ENCODE data around the gene MARCHF6.

MARCHF6 gene

DNA sequence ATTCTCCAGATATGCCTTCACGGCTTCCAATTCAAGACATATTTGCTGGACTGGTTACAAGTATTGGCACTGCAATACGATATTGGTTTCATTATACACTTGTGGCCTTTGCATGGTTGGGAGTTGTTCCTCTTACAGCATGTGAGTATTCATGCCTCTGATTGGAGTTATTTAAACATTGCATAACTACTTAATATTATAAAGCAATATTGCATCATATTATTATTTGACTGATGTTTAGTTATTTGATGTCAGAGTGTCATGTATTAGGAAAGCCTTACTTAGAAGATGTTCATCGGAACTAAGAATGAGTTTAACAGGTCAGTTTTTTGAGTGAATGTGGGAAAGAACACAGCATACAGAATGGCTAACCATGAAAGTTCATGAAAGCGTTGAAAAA is 28.3 kb downstream of the MARCHF6 start:
- POLR2A ChIA-PET, result no interaction called here
- H3K36me3 ChIP-seq (ENCODE audit: control insufficient read depth in 2 of 2, insufficient read depth in 1 of 2, low read length in 2 of 2), result peaks cover 39 to 65% of the 10 kb centered on the region in 2 experiments

DNA sequence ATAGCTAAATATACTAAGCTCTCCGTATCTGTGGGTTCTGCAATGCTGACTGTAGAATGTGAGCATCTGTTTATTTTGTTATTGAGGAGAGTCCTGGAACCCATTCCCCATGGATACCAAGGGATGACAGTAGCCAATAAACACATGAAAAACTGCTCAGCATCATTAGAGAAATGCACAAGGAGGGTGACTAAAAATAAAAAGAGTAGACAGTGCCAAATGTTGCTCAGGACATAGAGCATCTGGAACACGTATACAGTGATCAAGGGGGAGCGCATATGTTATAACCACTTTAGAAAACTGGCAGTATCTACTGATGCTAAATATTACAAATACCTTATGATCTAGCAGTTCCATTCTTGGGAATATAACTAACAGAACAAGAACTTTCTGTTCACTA is 31.0 kb downstream of the MARCHF6 start:
- ChIA-PET POLR2A (no interaction called here), CTCF (interaction anchor here (0.7 to 2.1 kb wide), 3 partner anchors 9 to 35 kb away, joined by 3 to 7 read pairs (median 5); no protein-coding TSS in a partner anchor)
- Histone ChIP-seq H3K4me3 (ENCODE audit: low read depth, low read length) (no peak overlapping the region), H3K36me3 (ENCODE audit: control insufficient read depth in 2 of 2, insufficient read depth in 1 of 2, low read length in 2 of 2) (peaks cover 57 to 72% of the 10 kb centered on the region in 2 experiments), H3K9me3 (ENCODE audit: control insufficient read depth, insufficient read depth, low read depth, low read length) (no peaks in the 10 kb centered on the region), H3K27ac (ENCODE audit: extremely low read depth, low read depth, low read length) (no peak overlapping the region), H3K4me1 (ENCODE audit: control insufficient read depth, insufficient read depth, low read length) (no peaks in the 10 kb centered on the region)
- TF ChIP-seq ZEB2 (tag by site-specific recombination; IDR thresholded peaks at IDR 0.05), result no peak
- no peak for TF ChIP-seq ZNF624 (tag by site-specific recombination; IDR thresholded peaks at IDR 0.05)
- TF ChIP-seq ZNF155 (tag by site-specific recombination; IDR thresholded peaks at IDR 0.05), result no peak
- TF ChIP-seq ZNF184 (tag by site-specific recombination; IDR thresholded peaks at IDR 0.05), result no peak
- TF ChIP-seq, protein P1, sequence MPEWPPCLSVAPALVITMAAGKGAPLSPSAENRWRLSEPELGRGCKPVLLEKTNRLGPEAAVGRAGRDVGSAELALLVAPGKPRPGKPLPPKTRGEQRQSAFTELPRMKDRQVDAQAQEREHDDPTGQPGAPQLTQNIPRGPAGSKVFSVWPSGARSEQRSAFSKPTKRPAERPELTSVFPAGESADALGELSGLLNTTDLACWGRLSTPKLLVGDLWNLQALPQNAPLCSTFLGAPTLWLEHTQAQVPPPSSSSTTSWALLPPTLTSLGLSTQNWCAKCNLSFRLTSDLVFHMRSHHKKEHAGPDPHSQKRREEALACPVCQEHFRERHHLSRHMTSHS (tag by site-specific recombination; IDR thresholded peaks at IDR 0.05), result no peak
- TF ChIP-seq ZNF24 (tag by site-specific recombination; IDR thresholded peaks at IDR 0.05), result no peak
- no peak for TF ChIP-seq ZNF302 (tag by site-specific recombination; IDR thresholded peaks at IDR 0.05; ENCODE audit: low read depth)
- TF ChIP-seq ZNF555 (tag by site-specific recombination; conservative IDR thresholded peaks at IDR 0.05), result no peak
- TF ChIP-seq ZNF621 (tag by site-specific recombination; IDR thresholded peaks at IDR 0.05), result no peak
- no peak for TF ChIP-seq KLF1 (tag by site-specific recombination; IDR thresholded peaks at IDR 0.05)
- TF ChIP-seq, protein P2, sequence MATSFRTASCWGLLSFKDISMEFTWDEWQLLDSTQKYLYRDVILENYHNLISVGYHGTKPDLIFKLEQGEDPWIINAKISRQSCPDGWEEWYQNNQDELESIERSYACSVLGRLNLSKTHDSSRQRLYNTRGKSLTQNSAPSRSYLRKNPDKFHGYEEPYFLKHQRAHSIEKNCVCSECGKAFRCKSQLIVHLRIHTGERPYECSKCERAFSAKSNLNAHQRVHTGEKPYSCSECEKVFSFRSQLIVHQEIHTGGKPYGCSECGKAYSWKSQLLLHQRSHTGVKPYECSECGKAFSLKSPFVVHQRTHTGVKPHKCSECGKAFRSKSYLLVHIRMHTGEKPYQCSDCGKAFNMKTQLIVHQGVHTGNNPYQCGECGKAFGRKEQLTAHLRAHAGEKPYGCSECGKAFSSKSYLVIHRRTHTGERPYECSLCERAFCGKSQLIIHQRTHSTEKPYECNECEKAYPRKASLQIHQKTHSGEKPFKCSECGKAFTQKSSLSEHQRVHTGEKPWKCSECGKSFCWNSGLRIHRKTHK (tag by site-specific recombination; IDR thresholded peaks at IDR 0.05), result no peak

More for the DNA sequence above, 28.3 kb downstream of the MARCHF6 start:
- no peaks in the 10 kb centered on the region for H3K4me1 ChIP-seq (ENCODE audit: control insufficient read depth, insufficient read depth, low read length)
- no peak overlapping the region for H3K4me3 ChIP-seq (ENCODE audit: low read depth, low read length)
- H3K9me3 ChIP-seq (ENCODE audit: control insufficient read depth, insufficient read depth, low read depth, low read length), result no peaks in the 10 kb centered on the region
- TF ChIP-seq, protein P3, sequence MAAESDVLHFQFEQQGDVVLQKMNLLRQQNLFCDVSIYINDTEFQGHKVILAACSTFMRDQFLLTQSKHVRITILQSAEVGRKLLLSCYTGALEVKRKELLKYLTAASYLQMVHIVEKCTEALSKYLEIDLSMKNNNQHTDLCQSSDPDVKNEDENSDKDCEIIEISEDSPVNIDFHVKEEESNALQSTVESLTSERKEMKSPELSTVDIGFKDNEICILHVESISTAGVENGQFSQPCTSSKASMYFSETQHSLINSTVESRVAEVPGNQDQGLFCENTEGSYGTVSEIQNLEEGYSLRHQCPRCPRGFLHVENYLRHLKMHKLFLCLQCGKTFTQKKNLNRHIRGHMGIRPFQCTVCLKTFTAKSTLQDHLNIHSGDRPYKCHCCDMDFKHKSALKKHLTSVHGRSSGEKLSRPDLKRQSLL (tag by site-specific recombination; IDR thresholded peaks at IDR 0.05), result no peak
- TF ChIP-seq, protein P4, sequence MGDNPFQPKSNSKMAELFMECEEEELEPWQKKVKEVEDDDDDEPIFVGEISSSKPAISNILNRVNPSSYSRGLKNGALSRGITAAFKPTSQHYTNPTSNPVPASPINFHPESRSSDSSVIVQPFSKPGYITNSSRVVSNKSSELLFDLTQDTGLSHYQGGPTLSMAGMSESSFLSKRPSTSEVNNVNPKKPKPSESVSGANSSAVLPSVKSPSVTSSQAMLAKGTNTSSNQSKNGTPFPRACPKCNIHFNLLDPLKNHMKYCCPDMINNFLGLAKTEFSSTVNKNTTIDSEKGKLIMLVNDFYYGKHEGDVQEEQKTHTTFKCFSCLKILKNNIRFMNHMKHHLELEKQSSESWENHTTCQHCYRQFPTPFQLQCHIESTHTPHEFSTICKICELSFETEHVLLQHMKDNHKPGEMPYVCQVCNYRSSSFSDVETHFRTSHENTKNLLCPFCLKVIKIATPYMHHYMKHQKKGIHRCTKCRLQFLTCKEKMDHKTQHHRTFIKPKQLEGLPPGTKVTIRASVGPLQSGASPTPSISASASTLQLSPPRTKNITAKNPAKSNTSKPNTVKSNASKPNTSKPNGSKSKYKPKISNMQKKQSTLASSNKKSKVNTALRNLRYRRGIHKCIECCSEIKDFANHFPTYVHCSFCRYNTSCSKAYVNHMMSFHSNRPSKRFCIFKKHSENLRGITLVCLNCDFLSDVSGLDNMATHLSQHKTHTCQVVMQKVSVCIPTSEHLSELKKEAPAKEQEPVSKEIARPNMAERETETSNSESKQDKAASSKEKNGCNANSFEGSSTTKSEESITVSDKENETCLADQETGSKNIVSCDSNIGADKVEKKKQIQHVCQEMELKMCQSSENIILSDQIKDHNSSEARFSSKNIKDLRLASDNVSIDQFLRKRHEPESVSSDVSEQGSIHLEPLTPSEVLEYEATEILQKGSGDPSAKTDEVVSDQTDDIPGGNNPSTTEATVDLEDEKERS (tag by site-specific recombination; IDR thresholded peaks at IDR 0.05), result no peak
- TF ChIP-seq HOXD13 (CRISPR knock-in tag; IDR thresholded peaks at IDR 0.05; ENCODE audit: borderline replicate concordance), result no peak
- TF ChIP-seq, protein P5, sequence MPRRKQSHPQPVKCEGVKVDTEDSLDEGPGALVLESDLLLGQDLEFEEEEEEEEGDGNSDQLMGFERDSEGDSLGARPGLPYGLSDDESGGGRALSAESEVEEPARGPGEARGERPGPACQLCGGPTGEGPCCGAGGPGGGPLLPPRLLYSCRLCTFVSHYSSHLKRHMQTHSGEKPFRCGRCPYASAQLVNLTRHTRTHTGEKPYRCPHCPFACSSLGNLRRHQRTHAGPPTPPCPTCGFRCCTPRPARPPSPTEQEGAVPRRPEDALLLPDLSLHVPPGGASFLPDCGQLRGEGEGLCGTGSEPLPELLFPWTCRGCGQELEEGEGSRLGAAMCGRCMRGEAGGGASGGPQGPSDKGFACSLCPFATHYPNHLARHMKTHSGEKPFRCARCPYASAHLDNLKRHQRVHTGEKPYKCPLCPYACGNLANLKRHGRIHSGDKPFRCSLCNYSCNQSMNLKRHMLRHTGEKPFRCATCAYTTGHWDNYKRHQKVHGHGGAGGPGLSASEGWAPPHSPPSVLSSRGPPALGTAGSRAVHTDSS (tag by site-specific recombination; IDR thresholded peaks at IDR 0.05), result no peak
- TF ChIP-seq, protein P6, sequence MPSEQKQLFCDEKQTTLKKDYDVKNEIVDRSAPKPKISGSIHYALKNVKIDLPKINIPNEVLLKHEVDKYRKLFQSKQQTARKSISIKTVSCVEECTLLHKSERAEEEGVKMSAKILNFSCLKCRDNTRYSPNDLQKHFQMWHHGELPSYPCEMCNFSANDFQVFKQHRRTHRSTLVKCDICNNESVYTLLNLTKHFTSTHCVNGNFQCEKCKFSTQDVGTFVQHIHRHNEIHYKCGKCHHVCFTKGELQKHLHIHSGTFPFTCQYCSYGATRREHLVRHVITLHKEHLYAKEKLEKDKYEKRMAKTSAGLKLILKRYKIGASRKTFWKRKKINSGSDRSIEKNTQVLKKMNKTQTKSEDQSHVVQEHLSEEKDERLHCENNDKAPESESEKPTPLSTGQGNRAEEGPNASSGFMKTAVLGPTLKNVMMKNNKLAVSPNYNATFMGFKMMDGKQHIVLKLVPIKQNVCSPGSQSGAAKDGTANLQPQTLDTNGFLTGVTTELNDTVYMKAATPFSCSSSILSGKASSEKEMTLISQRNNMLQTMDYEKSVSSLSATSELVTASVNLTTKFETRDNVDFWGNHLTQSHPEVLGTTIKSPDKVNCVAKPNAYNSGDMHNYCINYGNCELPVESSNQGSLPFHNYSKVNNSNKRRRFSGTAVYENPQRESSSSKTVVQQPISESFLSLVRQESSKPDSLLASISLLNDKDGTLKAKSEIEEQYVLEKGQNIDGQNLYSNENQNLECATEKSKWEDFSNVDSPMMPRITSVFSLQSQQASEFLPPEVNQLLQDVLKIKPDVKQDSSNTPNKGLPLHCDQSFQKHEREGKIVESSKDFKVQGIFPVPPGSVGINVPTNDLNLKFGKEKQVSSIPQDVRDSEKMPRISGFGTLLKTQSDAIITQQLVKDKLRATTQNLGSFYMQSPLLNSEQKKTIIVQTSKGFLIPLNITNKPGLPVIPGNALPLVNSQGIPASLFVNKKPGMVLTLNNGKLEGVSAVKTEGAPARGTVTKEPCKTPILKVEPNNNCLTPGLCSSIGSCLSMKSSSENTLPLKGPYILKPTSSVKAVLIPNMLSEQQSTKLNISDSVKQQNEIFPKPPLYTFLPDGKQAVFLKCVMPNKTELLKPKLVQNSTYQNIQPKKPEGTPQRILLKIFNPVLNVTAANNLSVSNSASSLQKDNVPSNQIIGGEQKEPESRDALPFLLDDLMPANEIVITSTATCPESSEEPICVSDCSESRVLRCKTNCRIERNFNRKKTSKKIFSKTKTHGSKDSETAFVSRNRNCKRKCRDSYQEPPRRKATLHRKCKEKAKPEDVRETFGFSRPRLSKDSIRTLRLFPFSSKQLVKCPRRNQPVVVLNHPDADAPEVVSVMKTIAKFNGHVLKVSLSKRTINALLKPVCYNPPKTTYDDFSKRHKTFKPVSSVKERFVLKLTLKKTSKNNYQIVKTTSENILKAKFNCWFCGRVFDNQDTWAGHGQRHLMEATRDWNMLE (tag by site-specific recombination; conservative IDR thresholded peaks at IDR 0.05; ENCODE audit: low read depth), result no peak
- no peak for TF ChIP-seq ZSCAN23 (tag by site-specific recombination; IDR thresholded peaks at IDR 0.05)
- no peak for TF ChIP-seq ZNF707 (tag by site-specific recombination; IDR thresholded peaks at IDR 0.05)
- no peak for TF ChIP-seq ZNF837 (tag by site-specific recombination; IDR thresholded peaks at IDR 0.05)
- no peak for TF ChIP-seq ZNF558 (tag by site-specific recombination; IDR thresholded peaks at IDR 0.05)
- no peak for TF ChIP-seq ZFP69B (tag by site-specific recombination; IDR thresholded peaks at IDR 0.05)
- no peak overlapping the region for H3K27ac ChIP-seq (ENCODE audit: extremely low read depth, low read depth, low read length)
- CTCF ChIA-PET, result interaction anchor here (0.7 to 1.5 kb wide), 2 partner anchors 18 to 51 kb away, joined by 3 to 4 read pairs; no protein-coding TSS in a partner anchor

Data from HEK293 (cell line).